ENCODE data around the gene BCKDHB. TPM values are rescaled to one million over a fixed set of nuclear protein-coding genes. Genes with fewer than 3 reads are reported as not detected.
"Not testable (repeated sequence)": the region's sequence is repeated elsewhere in the genome, so short reads cannot be mapped to it uniquely, and the experiment has no call there.

The BCKDHB gene
- total RNA-seq, 2 donors from 2014 or later, result 19.0 to 33.0 TPM

- H3K36me3 ChIP-seq, result no peaks in the 10 kb centered on the region
- no peak overlapping the region for H3K4me3 ChIP-seq
- WGBS, result 33% methylated on average over 3 of the region's 3 CpGs
- intact Hi-C loops (cut with DNase I), result loop anchor here (10.0 kb wide), 2 partner anchors 124 to 244 kb away; no protein-coding TSS in a partner anchor
- H3K27me3 ChIP-seq (replicated peaks; ENCODE audit: insufficient read depth), result no peaks in the 10 kb centered on the region
- no peak overlapping the region for H3K27ac ChIP-seq
- no peak for DNase-seq (ENCODE audit: low spot score)
- TF ChIP-seq POLR2AphosphoS5 (IDR thresholded peaks at IDR 0.05) (no peak), CTCF (IDR thresholded peaks at IDR 0.05) (no peak), POLR2A (IDR thresholded peaks at IDR 0.05) (no peak)
- no peaks in the 10 kb centered on the region for H3K4me1 ChIP-seq (replicated peaks)
- H3K9me3 ChIP-seq, result no peaks in the 10 kb centered on the region
These were observed 104.1 kb downstream of the BCKDHB start for GRCh38 chr6:80210618-80211017.

- H3K4me1 ChIP-seq (replicated peaks), result no peaks in the 10 kb centered on the region
- H3K27me3 ChIP-seq (replicated peaks; ENCODE audit: insufficient read depth), result no peaks in the 10 kb centered on the region
- H3K9me3 ChIP-seq, result no peaks in the 10 kb centered on the region
- DNase-seq (ENCODE audit: low spot score), result no peak
- no peaks in the 10 kb centered on the region for H3K36me3 ChIP-seq
- 94% methylated on average over 3 of the region's 3 CpGs for WGBS
- no peak for TF ChIP-seq POLR2A (IDR thresholded peaks at IDR 0.05)
- no peak for TF ChIP-seq POLR2AphosphoS5 (IDR thresholded peaks at IDR 0.05)
- intact Hi-C loops (cut with DNase I), result loop anchor here (10.0 kb wide), 2 partner anchors 124 to 244 kb away; no protein-coding TSS in a partner anchor
- no peak overlapping the region for H3K4me3 ChIP-seq
- no peak overlapping the region for H3K27ac ChIP-seq
These were observed 104.8 kb downstream of the BCKDHB start for GRCh38 chr6:80211286-80211685.

GRCh38 chr6:80211890-80212289 lies 105.4 kb downstream of the BCKDHB start:
- H3K9me3 ChIP-seq; H3K36me3 ChIP-seq; H3K27me3 ChIP-seq (replicated peaks; ENCODE audit: insufficient read depth); H3K4me1 ChIP-seq (replicated peaks); H3K27ac ChIP-seq; H3K4me3 ChIP-seq; DNase-seq (ENCODE audit: low spot score): not testable (repeated sequence)
- WGBS, result 85% methylated on average over 4 of the region's 4 CpGs
- intact Hi-C loops (cut with DNase I), result loop anchor here (10.0 kb wide), 2 partner anchors 123 to 243 kb away; no protein-coding TSS in a partner anchor

- peak; percentile 10 for DNase-seq (ENCODE audit: low spot score)
- TF ChIP-seq POLR2AphosphoS5 (IDR thresholded peaks at IDR 0.05) (no peak), POLR2A (IDR thresholded peaks at IDR 0.05) (no peak), CTCF (IDR thresholded peaks at IDR 0.05) (peak; percentile 11 to 69 (median 44))
- 53% methylated on average over 4 of the region's 4 CpGs for WGBS
These were observed 108.1 kb downstream of the BCKDHB start for GRCh38 chr6:80214436-80215022.

GRCh38 chr6:80215063-80215462 lies 108.6 kb downstream of the BCKDHB start:
- H3K4me1 ChIP-seq (replicated peaks), result no peaks in the 10 kb centered on the region
- no peak overlapping the region for H3K4me3 ChIP-seq
- no peaks in the 10 kb centered on the region for H3K36me3 ChIP-seq
- DNase-seq (ENCODE audit: low spot score), result no peak
- H3K27ac ChIP-seq, result no peak overlapping the region
- H3K27me3 ChIP-seq (replicated peaks; ENCODE audit: insufficient read depth), result no peaks in the 10 kb centered on the region
- no peak for TF ChIP-seq POLR2AphosphoS5 (IDR thresholded peaks at IDR 0.05)
- no peak for TF ChIP-seq POLR2A (IDR thresholded peaks at IDR 0.05)
- no peak for TF ChIP-seq CTCF (IDR thresholded peaks at IDR 0.05)
- no peaks in the 10 kb centered on the region for H3K9me3 ChIP-seq
- 86% methylated on average over 1 of the region's 1 CpG for WGBS
- intact Hi-C loops (cut with DNase I), result loop anchor here (2.0 to 10.0 kb wide), 3 partner anchors 120 to 1538 kb away; partner anchors contain the start of gene TENT5A

More at GRCh38 chr6:80214436-80215022, 108.1 kb downstream of the BCKDHB start:
- Histone ChIP-seq H3K27me3 (replicated peaks; ENCODE audit: insufficient read depth) (no peaks in the 10 kb centered on the region), H3K4me1 (replicated peaks) (no peaks in the 10 kb centered on the region), H3K36me3 (no peaks in the 10 kb centered on the region), H3K9me3 (no peaks in the 10 kb centered on the region), H3K27ac (no peak overlapping the region), H3K4me3 (no peak overlapping the region)
- intact Hi-C loops (cut with DNase I), result loop anchor here (2.0 to 10.0 kb wide), 3 partner anchors 120 to 1538 kb away; partner anchors contain the start of gene TENT5A

- H3K4me3 ChIP-seq, result no peak overlapping the region
- H3K36me3 ChIP-seq, result no peaks in the 10 kb centered on the region
- H3K4me1 ChIP-seq (replicated peaks), result no peaks in the 10 kb centered on the region
- 79% methylated on average over 6 of the region's 6 CpGs for WGBS
- no peaks in the 10 kb centered on the region for H3K9me3 ChIP-seq
- H3K27ac ChIP-seq, result no peak overlapping the region
- TF ChIP-seq CTCF (IDR thresholded peaks at IDR 0.05), result no peak
- H3K27me3 ChIP-seq (replicated peaks; ENCODE audit: insufficient read depth), result no peaks in the 10 kb centered on the region
- DNase-seq (ENCODE audit: low spot score), result no peak
- intact Hi-C loops (cut with DNase I), result loop anchor here (10.0 kb wide), 2 partner anchors 117 to 237 kb away; no protein-coding TSS in a partner anchor
These were observed 111.3 kb downstream of the BCKDHB start for GRCh38 chr6:80217794-80218193.

Measured in prostate gland (tissue), 2 donors.